IMR-90 (cell line): ENCODE results near the gene CDK5RAP2. TPM values are rescaled to one million over a fixed set of nuclear protein-coding genes. Genes with fewer than 3 reads are reported as not detected.

Source experiments
- ATAC-seq: fragments of 200-7000 bp; cut with Tn5 transposase; 2 replicates; pipeline ENCODE4 v1.9.1; 2020; ENCODE audit warnings: low read depth, mild to moderate bottlenecking, moderate library complexity
- BruUV-seq: library from RNA; stranded (reverse); fragments of 400-500 nt; replicated peaks from 2 replicates; lab custom pipeline; 2021; lab: Mats Ljungman, UMichigan
- CTCF ChIA-PET: fragments of 300-600 bp; formaldehyde crosslinking; extraction: SDS; loops from one replicate; lab custom pipeline; 2021; ENCODE audit warnings: antibody characterized with exemption; lab: Yijun Ruan, JAX
- POLR2A ChIA-PET: fragments of 300-600 bp; sonication (Branson Sonifier 250); formaldehyde crosslinking; loops from one replicate; lab custom pipeline; 2022; ENCODE audit warnings: antibody characterized with exemption; ENCODE audit not compliant: unreplicated experiment; lab: Charles Lee
- DNase-seq: peaks from one replicate; pipeline ENCODE4 v3.0.0; 2013
- H2AFZ ChIP-seq: replicated peaks from 2 replicates; pipeline ENCODE3; 2013; ENCODE audit warnings: low read length, mild to moderate bottlenecking; ENCODE audit not compliant: poor library complexity
- H2AK5ac ChIP-seq: 2 replicates; pipeline ENCODE4 v1.6.1; 2013; ENCODE audit warnings: low read depth, low read length, inconsistent platforms
- H2AK9ac ChIP-seq: replicated peaks from 2 replicates; pipeline ENCODE3; 2013; ENCODE audit warnings: mild to moderate bottlenecking, low read depth, low read length, moderate library complexity; ENCODE audit not compliant: poor library complexity
- H2BK120ac ChIP-seq: 2 replicates; pipeline ENCODE4 v1.6.1; 2013; ENCODE audit warnings: low read depth, low read length, inconsistent platforms
- H2BK15ac ChIP-seq: 3 replicates; pipeline ENCODE4 v1.6.1; 2013; ENCODE audit warnings: low read depth, low read length, inconsistent platforms
- H2BK20ac ChIP-seq: 2 replicates; pipeline ENCODE4 v1.6.1; 2013; ENCODE audit warnings: low read depth, mild to moderate bottlenecking, inconsistent platforms, low read length, moderate library complexity
- H2BK5ac ChIP-seq: 2 replicates; pipeline ENCODE4 v1.6.1; 2013; ENCODE audit warnings: mild to moderate bottlenecking, low read depth, low read length, inconsistent platforms; ENCODE audit not compliant: poor library complexity, severe bottlenecking
- H3K14ac ChIP-seq: replicated peaks from 2 replicates; pipeline ENCODE4 v1.6.1; 2013; ENCODE audit warnings: low read depth, low read length, inconsistent platforms
- H3K18ac ChIP-seq: 2 replicates; pipeline ENCODE4 v1.6.1; 2013; ENCODE audit warnings: low read depth, low read length, control low read depth
- H3K23ac ChIP-seq: 2 replicates; pipeline ENCODE4 v1.6.1; 2013; ENCODE audit warnings: low read depth, low read length, inconsistent platforms
- H3K27ac ChIP-seq: 2 replicates; pipeline ENCODE4 v1.5.1; 2013; ENCODE audit warnings: mild to moderate bottlenecking, control low read depth, low read length; ENCODE audit not compliant: insufficient read depth
- H3K27me3 ChIP-seq: 2 replicates; pipeline ENCODE4 v1.6.1; 2013; ENCODE audit warnings: low read length; ENCODE audit not compliant: control insufficient read depth, insufficient read depth
- H3K36me3 ChIP-seq: 2 replicates; pipeline ENCODE4 v1.6.1; 2013; ENCODE audit warnings: low read length, mixed read lengths; ENCODE audit not compliant: control insufficient read depth, insufficient read depth
- H3K4ac ChIP-seq: 2 replicates; pipeline ENCODE4 v1.6.1; 2013; ENCODE audit warnings: low read depth, low read length, inconsistent platforms
- H3K4me1 ChIP-seq: 2 replicates; pipeline ENCODE4 v1.6.1; 2013; ENCODE audit warnings: low read length, mixed read lengths; ENCODE audit not compliant: control insufficient read depth, insufficient read depth
- H3K4me2 ChIP-seq: 2 replicates; pipeline ENCODE4 v1.6.1; 2013; ENCODE audit warnings: low read depth, mild to moderate bottlenecking, control low read depth, low read length, moderate library complexity
- H3K4me3 ChIP-seq: 2 replicates; pipeline ENCODE4 v1.5.1; 2013; ENCODE audit warnings: low read depth, mild to moderate bottlenecking, control low read depth, low read length, moderate library complexity; ENCODE audit not compliant: insufficient read depth
- H3K56ac ChIP-seq: 2 replicates; pipeline ENCODE4 v1.6.1; 2013; ENCODE audit warnings: low read length, inconsistent platforms; ENCODE audit not compliant: insufficient read depth; ENCODE audit errors: extremely low read depth
- H3K79me1 ChIP-seq, 2 experiments: 2 replicates each; pipeline ENCODE4 v1.6.1; 2013; ENCODE audit warnings: low read length in 2 of 2, inconsistent platforms in 1 of 2, low read depth in 1 of 2
- H3K9ac ChIP-seq: 2 replicates; pipeline ENCODE4 v1.6.1; 2013; ENCODE audit warnings: low read depth, low read length, control low read depth
- H3K9me1 ChIP-seq: 2 replicates; pipeline ENCODE4 v1.6.1; 2013; ENCODE audit warnings: low read length, inconsistent platforms; ENCODE audit not compliant: insufficient read depth
- H3K9me3 ChIP-seq: 2 replicates; pipeline ENCODE4 v1.6.1; 2013; ENCODE audit warnings: low read length; ENCODE audit not compliant: control insufficient read depth, insufficient read depth
- H4K20me1 ChIP-seq: 2 replicates; pipeline ENCODE4 v1.6.1; 2013; ENCODE audit warnings: low read length, inconsistent platforms; ENCODE audit not compliant: insufficient read depth
- H4K5ac ChIP-seq: 2 replicates; pipeline ENCODE4 v1.6.1; 2013; ENCODE audit warnings: mild to moderate bottlenecking, low read depth, low read length, control low read depth
- H4K8ac ChIP-seq, 2 experiments: 2 replicates each; pipeline ENCODE4 v1.6.1; 2013; ENCODE audit warnings: low read depth in 2 of 2, low read length in 2 of 2, control low read depth in 1 of 2, inconsistent platforms in 1 of 2
- H4K91ac ChIP-seq: 2 replicates; pipeline ENCODE4 v1.6.1; 2013; ENCODE audit warnings: low read depth, low read length, inconsistent platforms; ENCODE audit not compliant: insufficient read depth
- CEBPB ChIP-seq: IDR thresholded peaks from 2 replicates; pipeline ENCODE4 v1.6.1; 2012; ENCODE audit warnings: low read depth, low read length, improper control_type of control experiment
- CHD1 ChIP-seq: IDR thresholded peaks from 2 replicates; pipeline ENCODE4 v1.6.1; 2012; ENCODE audit warnings: low read depth, low read length, improper control_type of control experiment
- FOS ChIP-seq: fragments of 150-350 bp; IDR thresholded peaks from 2 replicates; pipeline ENCODE4 v1.6.1; 2016; ENCODE audit warnings: low read depth, low read length
- MAFK ChIP-seq: IDR thresholded peaks from 2 replicates; pipeline ENCODE4 v1.6.1; 2012; ENCODE audit warnings: low read depth, low read length, improper control_type of control experiment
- MXI1 ChIP-seq: IDR thresholded peaks from 2 replicates; pipeline ENCODE4 v1.6.1; 2012; ENCODE audit warnings: low read depth, mild to moderate bottlenecking, low read length, moderate library complexity, borderline replicate concordance
- NFE2L2 ChIP-seq: fragments of 150-350 bp; IDR thresholded peaks from 2 replicates; pipeline ENCODE4 v1.6.1; 2016; ENCODE audit warnings: low read depth, mild to moderate bottlenecking, low read length
- RAD21 ChIP-seq: IDR thresholded peaks from 2 replicates; pipeline ENCODE4 v1.6.1; 2012; ENCODE audit warnings: low read length, improper control_type of control experiment
- RFX5 ChIP-seq: IDR thresholded peaks from 2 replicates; pipeline ENCODE4 v1.8.0; 2012; ENCODE audit warnings: low read depth, mild to moderate bottlenecking, low read length, moderate library complexity
- WGBS, 2 experiments: methylation state at CpG; one replicate each; pipeline versions ENCODE4 v1.1.5 to v1.1.7; 2013; ENCODE audit warnings: missing lambda C conversion rate in 2 of 2; ENCODE audit not compliant: insufficient read length in 1 of 2; ENCODE audit errors: extremely low coverage in 2 of 2; 5-methylcytosine and 5-hydroxymethylcytosine counted together
- dilution Hi-C: fragments of 300-500 bp; cut with HindIII; formaldehyde crosslinking; loops from one replicate; pipeline ENCODE4 v1.14.3; 2018; ENCODE audit warnings: low sequenced_read_pairs; ENCODE audit not compliant: unreplicated experiment
- in situ Hi-C: fragments of 300-500 bp; cut with MboI; formaldehyde crosslinking; loops from 3 replicates; pipeline ENCODE4 v1.14.3; 2019; ENCODE audit warnings: low sequenced_read_pairs, inconsistent platforms, mixed read lengths
- intact Hi-C: fragments of 100-400 bp; cut with micrococcal nuclease; formaldehyde crosslinking; loops from 2 replicates; pipeline ENCODE4 v1.10.0; 2022
- polyA plus RNA-seq, 3 experiments: library from polyadenylated mRNA; depleted of rRNA; stranded (reverse); fragments of >200 nt; gene quantifications; 2 replicates each; pipeline ENCODE4 v1.2.3, GENCODE V29; 2012; ENCODE audit warnings: low replicate concordance in 1 of 3
- total RNA-seq: library from RNA; depleted of rRNA; stranded (reverse); fragments of >200 nt; gene quantifications from 2 replicates; pipeline ENCODE4 v1.2.3, GENCODE V29; 2012

The CDK5RAP2 gene
- total and polyA plus RNA-seq, 2 of the 4 experiments (the other 2 are of a cell fraction) = 29.5 to 31.7 TPM

DNA sequence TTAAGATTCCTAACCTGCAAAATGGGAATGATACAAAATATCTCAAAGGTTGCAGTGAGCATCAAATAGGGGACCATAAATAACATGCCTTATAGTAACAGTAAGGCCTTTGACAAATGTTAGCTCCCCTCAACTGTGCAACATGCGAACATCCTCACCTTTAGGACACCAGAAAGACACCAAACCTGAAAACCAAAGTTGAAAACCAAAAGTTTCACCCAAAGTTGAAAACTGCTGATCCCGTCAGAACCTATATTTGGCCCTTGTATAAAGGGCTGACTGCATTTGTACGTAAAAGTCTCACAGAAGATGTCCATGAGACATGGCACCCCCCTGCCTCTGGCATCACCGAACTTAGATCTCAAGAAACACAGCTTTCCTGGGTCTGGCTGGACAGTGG is 12.1 kb downstream of the CDK5RAP2 start:
- intact Hi-C loops (no loop called here), in situ Hi-C loops (no loop called here), dilution Hi-C loops (no loop called here)
- no TSS peak for BruUV-seq
- H2BK15ac ChIP-seq = no peak overlapping the region
- ChIA-PET POLR2A (no interaction called here), CTCF (no interaction called here)
- H3K4me1 ChIP-seq = peaks cover 3% of the 10 kb centered on the region; the same call in 1 of the 2 replicates
- H4K5ac ChIP-seq = no peak overlapping the region
- H3K4ac ChIP-seq = no peak overlapping the region
- TF ChIP-seq CEBPB (no peak), NFE2L2 (no peak), CHD1 (no peak), RAD21 (no peak), MAFK (no peak), RFX5 (no peak), FOS (no peak), MXI1 (no peak)
- no peak overlapping the region for H2BK5ac ChIP-seq
- no peak overlapping the region for H2AK5ac ChIP-seq
- WGBS, 2 experiments = 100% methylated on average over 3 of the region's 4 CpGs; no CpG with 5 or more reads in 1 of the 2 experiments
- H3K9ac ChIP-seq = no peak overlapping the region
- H3K56ac ChIP-seq = no peak overlapping the region
- H3K14ac ChIP-seq = no peak overlapping the region
- no peak overlapping the region for H3K27ac ChIP-seq
- DNase-seq = no peak
- H2BK120ac ChIP-seq = no peak overlapping the region
- no peak overlapping the region for H2AFZ ChIP-seq
- ATAC-seq = no peak
- no peak overlapping the region for H2BK20ac ChIP-seq
- H2AK9ac ChIP-seq = no peak overlapping the region
- H4K91ac ChIP-seq = no peak overlapping the region
- no peak overlapping the region for H3K4me2 ChIP-seq
- H3K18ac ChIP-seq = no peak overlapping the region
- H3K27me3 ChIP-seq = no peaks in the 10 kb centered on the region
- peaks cover 9% of the 10 kb centered on the region for H3K9me1 ChIP-seq
- no peak overlapping the region for H4K8ac ChIP-seq
- H4K20me1 ChIP-seq = no peaks in the 10 kb centered on the region
- peaks cover 45 to 51% of the 10 kb centered on the region in 2 experiments for H3K79me1 ChIP-seq
- peaks cover 20% of the 10 kb centered on the region for H3K36me3 ChIP-seq
- no peak overlapping the region for H3K4me3 ChIP-seq
- no peaks in the 10 kb centered on the region for H3K9me3 ChIP-seq
- H3K23ac ChIP-seq = no peak overlapping the region
